ENCODE measurements around the gene KASH5.
"Not testable (repeated sequence)": the region's sequence is repeated elsewhere in the genome, so short reads cannot be mapped to it uniquely, and the experiment has no call there.

Gene KASH5

GRCh38 chr19:49461130-49461529, 73.1 kb downstream of the KASH5 start:
- not testable (repeated sequence) for DNase-seq (ENCODE audit: low read depth)

DNA sequence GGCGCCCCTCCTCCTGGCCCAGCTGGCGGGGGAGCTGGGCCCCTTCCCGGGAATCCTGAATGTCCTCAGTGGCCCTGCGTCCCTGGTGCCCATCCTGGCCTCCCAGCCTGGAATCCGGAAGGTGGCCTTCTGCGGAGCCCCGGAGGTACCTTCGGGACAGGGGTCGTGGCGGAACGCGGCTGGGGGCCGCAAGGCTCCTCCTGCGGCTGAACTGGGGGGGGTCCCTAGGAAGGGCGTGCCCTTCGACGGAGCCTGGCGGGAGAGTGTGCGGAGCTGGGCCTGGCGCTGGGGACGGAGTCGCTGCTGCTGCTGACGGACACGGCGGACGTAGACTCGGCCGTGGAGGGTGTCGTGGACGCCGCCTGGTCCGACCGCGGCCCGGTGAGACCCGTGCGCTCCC, 73.6 kb downstream of the KASH5 start:
- no peak for DNase-seq (ENCODE audit: low read depth)

DNA sequence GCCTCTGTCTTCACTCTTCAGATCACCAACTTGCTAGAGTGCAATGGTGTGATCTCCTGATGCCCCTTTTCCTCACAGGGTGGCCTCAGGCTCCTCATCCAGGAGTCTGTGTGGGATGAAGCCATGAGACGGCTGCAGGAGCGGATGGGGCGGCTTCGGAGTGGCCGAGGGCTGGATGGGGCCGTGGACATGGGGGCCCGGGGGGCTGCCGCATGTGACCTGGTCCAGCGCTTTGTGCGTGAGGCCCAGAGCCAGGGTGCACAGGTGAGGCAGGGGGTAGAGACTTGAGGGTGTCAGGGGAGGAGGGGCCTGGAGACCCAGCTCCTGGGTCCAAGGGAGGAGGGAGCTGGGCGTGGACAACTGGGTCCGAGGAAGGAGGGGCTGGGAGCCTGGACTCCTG, 74.4 kb downstream of the KASH5 start:
- DNase-seq (ENCODE audit: low read depth) = no peak

DNA sequence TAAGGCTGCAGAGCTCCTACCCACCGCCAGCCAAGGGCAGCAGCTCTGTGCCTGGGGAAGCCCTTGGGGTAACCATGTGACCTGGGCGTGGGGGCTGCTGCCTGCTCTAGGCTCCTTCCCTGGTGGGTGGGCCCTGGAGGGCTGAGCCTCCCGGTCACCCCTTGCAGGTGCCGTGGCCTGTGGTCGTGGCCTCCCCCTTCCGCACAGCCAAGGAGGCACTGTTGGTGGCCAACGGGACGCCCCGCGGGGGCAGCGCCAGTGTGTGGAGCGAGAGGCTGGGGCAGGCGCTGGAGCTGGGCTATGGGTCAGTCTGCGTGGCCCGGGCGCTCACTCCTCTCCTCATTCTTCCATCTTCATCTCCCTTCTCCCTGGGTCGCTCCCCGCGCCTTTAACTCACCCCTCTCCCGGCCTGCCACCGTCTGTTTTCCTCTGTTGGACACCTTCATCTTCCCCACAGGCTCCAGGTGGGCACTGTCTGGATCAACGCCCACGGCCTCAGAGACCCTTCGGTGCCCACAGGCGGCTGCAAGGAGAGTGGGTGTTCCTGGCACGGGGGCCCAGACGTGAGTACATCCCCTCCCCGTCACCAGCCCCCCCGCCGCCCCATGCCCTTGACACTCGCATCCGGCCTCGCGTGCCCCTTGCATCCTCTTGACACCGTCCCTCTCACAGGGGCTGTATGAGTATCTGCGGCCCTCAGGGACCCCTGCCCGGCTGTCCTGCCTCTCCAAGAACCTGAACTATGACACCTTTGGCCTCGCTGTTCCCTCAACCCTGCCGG, 76.1 kb downstream of the KASH5 start:
- no peak for DNase-seq (ENCODE audit: low read depth)

- no peak for DNase-seq (ENCODE audit: low read depth)
These were observed 77.3 kb downstream of the KASH5 start for GRCh38 chr19:49465371-49465770.
